ENCODE data around the gene TMEM132C. TPM values are rescaled to one million over a fixed set of nuclear protein-coding genes. Genes with fewer than 3 reads are reported as not detected.

The TMEM132C gene
- total RNA-seq, 1 donor from 2014 or later = 0.42 TPM

GRCh38 chr12:128267651-128268378 is 845 bp downstream of the TMEM132C start:
- no peak for TF ChIP-seq CTCF (IDR thresholded peaks at IDR 0.05; ENCODE audit: insufficient read depth, low read length, poor library complexity, severe bottlenecking)
- no peak for DNase-seq (ENCODE audit: low read depth)
- H3K36me3 ChIP-seq (ENCODE audit: control insufficient read depth, insufficient read depth, low read length) = no peaks in the 10 kb centered on the region
- H3K4me3 ChIP-seq (ENCODE audit: low read depth, low read length) = no peak overlapping the region
- H3K27me3 ChIP-seq (ENCODE audit: control insufficient read depth, insufficient read depth, low read length) = peaks cover 34% of the 10 kb centered on the region

- no peak for DNase-seq (ENCODE audit: low read depth)
- Histone ChIP-seq H3K36me3 (ENCODE audit: control insufficient read depth, insufficient read depth, low read length) (no peaks in the 10 kb centered on the region), H3K27me3 (ENCODE audit: control insufficient read depth, insufficient read depth, low read length) (peaks cover 34% of the 10 kb centered on the region), H3K4me3 (ENCODE audit: low read depth, low read length) (no peak overlapping the region)
- TF ChIP-seq CTCF (IDR thresholded peaks at IDR 0.05; ENCODE audit: insufficient read depth, low read length, poor library complexity, severe bottlenecking) = no peak
Observed at GRCh38 chr12:128268379-128268995, 1.5 kb downstream of the TMEM132C start.

GRCh38 chr12:128269181-128269591 is 2.2 kb downstream of the TMEM132C start:
- no peak for DNase-seq (ENCODE audit: low read depth)
- no peak overlapping the region for H3K4me3 ChIP-seq (ENCODE audit: low read depth, low read length)
- H3K36me3 ChIP-seq (ENCODE audit: control insufficient read depth, insufficient read depth, low read length) = no peaks in the 10 kb centered on the region
- TF ChIP-seq CTCF (IDR thresholded peaks at IDR 0.05; ENCODE audit: insufficient read depth, low read length, poor library complexity, severe bottlenecking) = no peak
- H3K27me3 ChIP-seq (ENCODE audit: control insufficient read depth, insufficient read depth, low read length) = peaks cover 34% of the 10 kb centered on the region

- Histone ChIP-seq H3K4me3 (ENCODE audit: low read depth, low read length) (no peak overlapping the region), H3K27me3 (ENCODE audit: control insufficient read depth, insufficient read depth, low read length) (no peaks in the 10 kb centered on the region), H3K36me3 (ENCODE audit: control insufficient read depth, insufficient read depth, low read length) (no peaks in the 10 kb centered on the region)
- TF ChIP-seq CTCF (IDR thresholded peaks at IDR 0.05; ENCODE audit: insufficient read depth, low read length, poor library complexity, severe bottlenecking) = no peak
- no peak for DNase-seq (ENCODE audit: low read depth)
Observed at GRCh38 chr12:128276471-128276870, 9.5 kb downstream of the TMEM132C start.

- no peaks in the 10 kb centered on the region for H3K36me3 ChIP-seq (ENCODE audit: control insufficient read depth, insufficient read depth, low read length)
- no peaks in the 10 kb centered on the region for H3K27me3 ChIP-seq (ENCODE audit: control insufficient read depth, insufficient read depth, low read length)
- no peak for DNase-seq (ENCODE audit: low read depth)
- H3K4me3 ChIP-seq (ENCODE audit: low read depth, low read length) = no peak overlapping the region
- no peak for TF ChIP-seq CTCF (IDR thresholded peaks at IDR 0.05; ENCODE audit: insufficient read depth, low read length, poor library complexity, severe bottlenecking)
Observed at GRCh38 chr12:128286970-128287369, 20.0 kb downstream of the TMEM132C start.
